HEK293 (cell line): Measurements from ENCODE around the gene B3GALT5.

ENCODE experiments used
- CTCF ChIA-PET: fragments of 350-600 bp; formaldehyde crosslinking; extraction: SDS; loops from one replicate; lab custom pipeline; 2021; ENCODE audit warnings: antibody characterized with exemption; lab: Yijun Ruan, JAX
- POLR2A ChIA-PET: fragments of 300-600 bp; formaldehyde crosslinking; extraction: SDS; loops from one replicate; lab custom pipeline; 2020; ENCODE audit warnings: antibody characterized with exemption, inconsistent platforms; lab: Yijun Ruan, JAX
- H3K27ac ChIP-seq: fragments of 200-500 bp; sonication (Bioruptor generic); 2 replicates; pipeline ENCODE4 v1.5.1; 2014; ENCODE audit warnings: low read depth, low read length, control low read depth, inconsistent platforms; ENCODE audit errors: extremely low read depth
- H3K36me3 ChIP-seq, 2 experiments: fragments of 200-500 bp in 1 of 2; sonication (Bioruptor generic) in 1 of 2; 1 replicate in 1 of 2; 2 replicates in 1 of 2; pipeline ENCODE4 v1.5.1; 2014 to 2017; ENCODE audit warnings: inconsistent platforms in 2 of 2, low read length in 2 of 2; ENCODE audit not compliant: control insufficient read depth in 2 of 2, insufficient read depth in 1 of 2
- H3K4me1 ChIP-seq: fragments of 200-500 bp; sonication (Bioruptor generic); 2 replicates; pipeline ENCODE4 v1.5.1; 2014; ENCODE audit warnings: mild to moderate bottlenecking, low read length, inconsistent platforms; ENCODE audit not compliant: control insufficient read depth, insufficient read depth
- H3K4me3 ChIP-seq: 2 replicates; pipeline ENCODE4 v1.5.1; 2011; ENCODE audit warnings: low read depth, mild to moderate bottlenecking, control low read depth, low read length, moderate library complexity
- H3K9me3 ChIP-seq: fragments of 200-500 bp; sonication (Bioruptor generic); 2 replicates; pipeline ENCODE4 v1.5.1; 2014; ENCODE audit warnings: low read depth, low read length, inconsistent platforms; ENCODE audit not compliant: control insufficient read depth, insufficient read depth
- GFI1B ChIP-seq: fragments of 450-650 bp; formaldehyde crosslinking; IDR thresholded peaks from 2 replicates; pipeline ENCODE4 v1.5.1; 2016; ENCODE audit warnings: missing biosample characterization, missing genetic modification characterization
- MEIS1 ChIP-seq: sonication (generic); formaldehyde crosslinking; IDR thresholded peaks from 2 replicates; pipeline ENCODE4 v1.8.1; 2022; ENCODE audit warnings: missing genetic modification reagents, mild to moderate bottlenecking, borderline replicate concordance
- YY2 ChIP-seq: fragments of 450-650 bp; formaldehyde crosslinking; IDR thresholded peaks from 2 replicates; pipeline ENCODE4 v1.5.1; 2016; ENCODE audit warnings: missing biosample characterization, missing genetic modification characterization
- ZEB2 ChIP-seq: fragments of 450-650 bp; formaldehyde crosslinking; IDR thresholded peaks from 2 replicates; pipeline ENCODE4 v1.5.1; 2016; ENCODE audit warnings: missing biosample characterization, missing genetic modification characterization
- ZNF10 ChIP-seq: fragments of 450-650 bp; formaldehyde crosslinking; IDR thresholded peaks from 2 replicates; pipeline ENCODE4 v1.5.1; 2017; ENCODE audit warnings: missing biosample characterization, missing genetic modification characterization
- ZNF138 ChIP-seq: fragments of 450-650 bp; formaldehyde crosslinking; IDR thresholded peaks from 2 replicates; pipeline ENCODE4 v1.5.1; 2016; ENCODE audit warnings: missing biosample characterization, missing genetic modification characterization, borderline replicate concordance
- ZNF16 ChIP-seq: fragments of 450-650 bp; formaldehyde crosslinking; IDR thresholded peaks from 2 replicates; pipeline ENCODE4 v1.5.1; 2016; ENCODE audit warnings: low read depth, missing biosample characterization, missing genetic modification characterization
- ZNF202 ChIP-seq: fragments of 450-650 bp; formaldehyde crosslinking; IDR thresholded peaks from 2 replicates; pipeline ENCODE4 v1.5.1; 2016; ENCODE audit warnings: missing biosample characterization, missing genetic modification characterization, borderline replicate concordance
- ZNF211 ChIP-seq: fragments of 450-650 bp; formaldehyde crosslinking; IDR thresholded peaks from 2 replicates; pipeline ENCODE4 v1.5.1; 2016; ENCODE audit warnings: low read depth, missing biosample characterization, missing genetic modification characterization
- ZNF223 ChIP-seq: fragments of 450-650 bp; formaldehyde crosslinking; IDR thresholded peaks from 2 replicates; pipeline ENCODE4 v1.5.1; 2016; ENCODE audit warnings: missing biosample characterization, missing genetic modification characterization
- ZNF239 ChIP-seq: fragments of 450-650 bp; formaldehyde crosslinking; IDR thresholded peaks from 2 replicates; pipeline ENCODE4 v1.5.1; 2016; ENCODE audit warnings: missing biosample characterization, missing genetic modification characterization
- ZNF24 ChIP-seq: fragments of 450-650 bp; formaldehyde crosslinking; IDR thresholded peaks from 2 replicates; pipeline ENCODE4 v1.5.1; 2016; ENCODE audit warnings: missing biosample characterization, missing genetic modification characterization
- ZNF248 ChIP-seq: fragments of 450-650 bp; formaldehyde crosslinking; IDR thresholded peaks from 2 replicates; pipeline ENCODE4 v1.5.1; 2017; ENCODE audit warnings: missing biosample characterization, missing genetic modification characterization
- ZNF341 ChIP-seq: fragments of 450-650 bp; formaldehyde crosslinking; IDR thresholded peaks from 2 replicates; pipeline ENCODE4; 2016; ENCODE audit warnings: low read depth, missing biosample characterization, missing genetic modification characterization
- ZNF37A ChIP-seq: fragments of 450-650 bp; IDR thresholded peaks from 2 replicates; pipeline ENCODE4 v1.5.1; 2018; ENCODE audit warnings: missing biosample characterization, missing genetic modification characterization
- ZNF433 ChIP-seq: fragments of 450-650 bp; formaldehyde crosslinking; IDR thresholded peaks from 2 replicates; pipeline ENCODE4 v1.5.1; 2016; ENCODE audit warnings: missing biosample characterization, missing genetic modification characterization, low read depth
- ZNF560 ChIP-seq: fragments of 450-650 bp; formaldehyde crosslinking; IDR thresholded peaks from 2 replicates; pipeline ENCODE4 v1.5.1; 2017; ENCODE audit warnings: missing biosample characterization, missing genetic modification characterization, borderline replicate concordance
- ZNF561 ChIP-seq: fragments of 450-650 bp; IDR thresholded peaks from 2 replicates; pipeline ENCODE4 v1.5.1; 2018; ENCODE audit warnings: missing biosample characterization, missing genetic modification characterization, borderline replicate concordance
- ZNF654 ChIP-seq: fragments of 450-650 bp; formaldehyde crosslinking; IDR thresholded peaks from 2 replicates; pipeline ENCODE4 v1.5.1; 2016; ENCODE audit warnings: low read depth, missing biosample characterization, missing genetic modification characterization
- ZNF664 ChIP-seq: fragments of 450-650 bp; formaldehyde crosslinking; IDR thresholded peaks from 2 replicates; pipeline ENCODE4 v1.5.1; 2016; ENCODE audit warnings: missing biosample characterization, missing genetic modification characterization
- ZNF677 ChIP-seq: fragments of 450-650 bp; IDR thresholded peaks from 2 replicates; pipeline ENCODE4 v1.5.0; 2018; ENCODE audit warnings: missing biosample characterization, mild to moderate bottlenecking, missing genetic modification characterization, moderate library complexity
- ZNF777 ChIP-seq: fragments of 450-650 bp; formaldehyde crosslinking; IDR thresholded peaks from 2 replicates; pipeline ENCODE4 v1.5.1; 2017; ENCODE audit warnings: missing biosample characterization, missing genetic modification characterization, borderline replicate concordance
- TF ChIP-seq, protein P1 (sequence below): fragments of 450-650 bp; formaldehyde crosslinking; IDR thresholded peaks from 2 replicates; pipeline ENCODE4 v1.5.1; 2017; ENCODE audit warnings: missing biosample characterization, missing genetic modification characterization
- TF ChIP-seq, protein P2 (sequence below): fragments of 450-650 bp; formaldehyde crosslinking; IDR thresholded peaks from 2 replicates; pipeline ENCODE4 v1.5.1; 2016; ENCODE audit warnings: missing biosample characterization, missing genetic modification characterization
- TF ChIP-seq, protein P3 (sequence below): fragments of 450-650 bp; formaldehyde crosslinking; IDR thresholded peaks from 2 replicates; pipeline ENCODE4 v1.5.1; 2016; ENCODE audit warnings: missing biosample characterization, missing genetic modification characterization, borderline replicate concordance
- TF ChIP-seq, protein P4 (sequence below): fragments of 450-650 bp; formaldehyde crosslinking; IDR thresholded peaks from 2 replicates; pipeline ENCODE4 v1.5.1; 2017; ENCODE audit warnings: missing biosample characterization, missing genetic modification characterization

Gene B3GALT5

DNA sequence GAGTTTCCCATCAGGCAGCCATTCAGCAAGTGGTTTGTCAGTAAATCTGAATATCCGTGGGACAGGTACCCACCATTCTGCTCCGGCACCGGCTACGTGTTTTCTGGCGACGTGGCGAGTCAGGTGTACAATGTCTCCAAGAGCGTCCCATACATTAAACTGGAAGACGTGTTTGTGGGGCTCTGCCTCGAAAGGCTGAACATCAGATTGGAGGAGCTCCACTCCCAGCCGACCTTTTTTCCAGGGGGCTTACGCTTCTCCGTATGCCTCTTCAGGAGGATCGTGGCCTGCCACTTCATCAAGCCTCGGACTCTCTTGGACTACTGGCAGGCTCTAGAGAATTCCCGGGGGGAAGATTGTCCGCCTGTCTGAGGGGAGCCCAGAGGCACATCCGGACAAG lies 48.4 kb downstream of the B3GALT5 start (continued):
- TF ChIP-seq, protein P1, sequence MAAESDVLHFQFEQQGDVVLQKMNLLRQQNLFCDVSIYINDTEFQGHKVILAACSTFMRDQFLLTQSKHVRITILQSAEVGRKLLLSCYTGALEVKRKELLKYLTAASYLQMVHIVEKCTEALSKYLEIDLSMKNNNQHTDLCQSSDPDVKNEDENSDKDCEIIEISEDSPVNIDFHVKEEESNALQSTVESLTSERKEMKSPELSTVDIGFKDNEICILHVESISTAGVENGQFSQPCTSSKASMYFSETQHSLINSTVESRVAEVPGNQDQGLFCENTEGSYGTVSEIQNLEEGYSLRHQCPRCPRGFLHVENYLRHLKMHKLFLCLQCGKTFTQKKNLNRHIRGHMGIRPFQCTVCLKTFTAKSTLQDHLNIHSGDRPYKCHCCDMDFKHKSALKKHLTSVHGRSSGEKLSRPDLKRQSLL (tag by site-specific recombination), result no peak
- TF ChIP-seq ZNF560 (tag by site-specific recombination), result no peak

DNA sequence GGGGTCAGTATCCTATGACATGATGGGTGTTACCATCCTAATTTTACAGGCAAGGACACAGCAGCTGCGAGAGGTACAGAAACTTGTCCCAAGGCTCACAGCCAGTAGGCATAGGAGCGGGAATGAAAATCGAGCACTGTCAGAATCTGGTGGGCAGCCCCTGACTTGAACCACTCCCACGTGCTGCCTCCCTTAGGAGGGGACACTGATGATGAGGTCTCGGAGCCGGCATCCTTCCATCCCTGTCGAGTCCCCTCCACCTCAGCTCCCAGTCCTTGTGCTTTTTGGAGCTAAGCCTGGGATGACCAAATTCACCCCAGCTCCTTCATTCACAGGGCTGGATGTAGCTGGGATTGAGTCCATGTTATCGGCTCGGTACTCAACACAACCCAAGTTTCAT lies 49.0 kb downstream of the B3GALT5 start:
- CTCF ChIA-PET, result interaction anchor here (1.0 to 1.7 kb wide), 2 partner anchors 53 to 143 kb away, joined by 4 read pairs; no protein-coding TSS in a partner anchor

DNA sequence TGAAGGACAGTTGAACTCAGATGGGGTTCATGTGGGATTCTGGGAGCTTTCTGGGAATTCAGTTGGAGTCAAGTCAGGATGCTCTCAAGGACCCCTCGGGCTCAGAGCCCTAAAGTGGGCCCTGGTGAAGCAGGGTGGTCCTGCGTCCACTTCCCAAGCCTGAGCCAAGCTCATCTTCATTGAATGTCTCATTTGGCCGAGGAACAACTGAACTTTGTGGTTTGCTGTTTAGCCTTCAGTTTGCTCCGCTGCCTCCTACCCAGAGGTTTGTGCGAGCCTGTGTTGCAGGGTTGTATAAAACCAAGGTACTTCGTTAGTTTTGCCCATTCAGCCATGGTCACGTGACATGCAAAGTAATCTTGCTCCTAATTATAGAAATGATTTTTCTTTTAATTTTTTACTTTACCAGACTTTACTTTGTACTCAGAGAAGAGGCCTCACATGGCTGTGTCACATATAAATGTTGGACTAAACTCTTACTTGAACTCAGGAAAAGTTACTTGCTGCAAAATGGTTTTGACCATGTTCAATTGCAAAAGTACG lies 49.7 kb downstream of the B3GALT5 start:
- CTCF ChIA-PET, result no interaction called here
- Histone ChIP-seq H3K9me3 (no peaks in the 10 kb centered on the region), H3K4me3 (no peak overlapping the region), H3K4me1 (peaks cover 3% of the 10 kb centered on the region; the same call in 1 of the 2 replicates), H3K36me3 (no peaks in the 10 kb centered on the region), H3K27ac (no peak overlapping the region)
- TF ChIP-seq, protein P2, sequence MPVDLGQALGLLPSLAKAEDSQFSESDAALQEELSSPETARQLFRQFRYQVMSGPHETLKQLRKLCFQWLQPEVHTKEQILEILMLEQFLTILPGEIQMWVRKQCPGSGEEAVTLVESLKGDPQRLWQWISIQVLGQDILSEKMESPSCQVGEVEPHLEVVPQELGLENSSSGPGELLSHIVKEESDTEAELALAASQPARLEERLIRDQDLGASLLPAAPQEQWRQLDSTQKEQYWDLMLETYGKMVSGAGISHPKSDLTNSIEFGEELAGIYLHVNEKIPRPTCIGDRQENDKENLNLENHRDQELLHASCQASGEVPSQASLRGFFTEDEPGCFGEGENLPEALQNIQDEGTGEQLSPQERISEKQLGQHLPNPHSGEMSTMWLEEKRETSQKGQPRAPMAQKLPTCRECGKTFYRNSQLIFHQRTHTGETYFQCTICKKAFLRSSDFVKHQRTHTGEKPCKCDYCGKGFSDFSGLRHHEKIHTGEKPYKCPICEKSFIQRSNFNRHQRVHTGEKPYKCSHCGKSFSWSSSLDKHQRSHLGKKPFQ (tag by site-specific recombination), result no peak
- TF ChIP-seq ZNF433 (tag by site-specific recombination), result no peak
- no peak for TF ChIP-seq ZNF223 (tag by site-specific recombination)
- no peak for TF ChIP-seq ZNF664 (tag by site-specific recombination)
- TF ChIP-seq ZNF654, result no peak
- no peak for TF ChIP-seq ZNF777 (tag by site-specific recombination)
- no peak for TF ChIP-seq ZNF211
- no peak for TF ChIP-seq ZNF202
- no peak for TF ChIP-seq ZNF16 (tag by site-specific recombination)
- TF ChIP-seq ZEB2, result no peak
- no peak for TF ChIP-seq ZNF561 (tag by site-specific recombination)
- TF ChIP-seq, protein P3, sequence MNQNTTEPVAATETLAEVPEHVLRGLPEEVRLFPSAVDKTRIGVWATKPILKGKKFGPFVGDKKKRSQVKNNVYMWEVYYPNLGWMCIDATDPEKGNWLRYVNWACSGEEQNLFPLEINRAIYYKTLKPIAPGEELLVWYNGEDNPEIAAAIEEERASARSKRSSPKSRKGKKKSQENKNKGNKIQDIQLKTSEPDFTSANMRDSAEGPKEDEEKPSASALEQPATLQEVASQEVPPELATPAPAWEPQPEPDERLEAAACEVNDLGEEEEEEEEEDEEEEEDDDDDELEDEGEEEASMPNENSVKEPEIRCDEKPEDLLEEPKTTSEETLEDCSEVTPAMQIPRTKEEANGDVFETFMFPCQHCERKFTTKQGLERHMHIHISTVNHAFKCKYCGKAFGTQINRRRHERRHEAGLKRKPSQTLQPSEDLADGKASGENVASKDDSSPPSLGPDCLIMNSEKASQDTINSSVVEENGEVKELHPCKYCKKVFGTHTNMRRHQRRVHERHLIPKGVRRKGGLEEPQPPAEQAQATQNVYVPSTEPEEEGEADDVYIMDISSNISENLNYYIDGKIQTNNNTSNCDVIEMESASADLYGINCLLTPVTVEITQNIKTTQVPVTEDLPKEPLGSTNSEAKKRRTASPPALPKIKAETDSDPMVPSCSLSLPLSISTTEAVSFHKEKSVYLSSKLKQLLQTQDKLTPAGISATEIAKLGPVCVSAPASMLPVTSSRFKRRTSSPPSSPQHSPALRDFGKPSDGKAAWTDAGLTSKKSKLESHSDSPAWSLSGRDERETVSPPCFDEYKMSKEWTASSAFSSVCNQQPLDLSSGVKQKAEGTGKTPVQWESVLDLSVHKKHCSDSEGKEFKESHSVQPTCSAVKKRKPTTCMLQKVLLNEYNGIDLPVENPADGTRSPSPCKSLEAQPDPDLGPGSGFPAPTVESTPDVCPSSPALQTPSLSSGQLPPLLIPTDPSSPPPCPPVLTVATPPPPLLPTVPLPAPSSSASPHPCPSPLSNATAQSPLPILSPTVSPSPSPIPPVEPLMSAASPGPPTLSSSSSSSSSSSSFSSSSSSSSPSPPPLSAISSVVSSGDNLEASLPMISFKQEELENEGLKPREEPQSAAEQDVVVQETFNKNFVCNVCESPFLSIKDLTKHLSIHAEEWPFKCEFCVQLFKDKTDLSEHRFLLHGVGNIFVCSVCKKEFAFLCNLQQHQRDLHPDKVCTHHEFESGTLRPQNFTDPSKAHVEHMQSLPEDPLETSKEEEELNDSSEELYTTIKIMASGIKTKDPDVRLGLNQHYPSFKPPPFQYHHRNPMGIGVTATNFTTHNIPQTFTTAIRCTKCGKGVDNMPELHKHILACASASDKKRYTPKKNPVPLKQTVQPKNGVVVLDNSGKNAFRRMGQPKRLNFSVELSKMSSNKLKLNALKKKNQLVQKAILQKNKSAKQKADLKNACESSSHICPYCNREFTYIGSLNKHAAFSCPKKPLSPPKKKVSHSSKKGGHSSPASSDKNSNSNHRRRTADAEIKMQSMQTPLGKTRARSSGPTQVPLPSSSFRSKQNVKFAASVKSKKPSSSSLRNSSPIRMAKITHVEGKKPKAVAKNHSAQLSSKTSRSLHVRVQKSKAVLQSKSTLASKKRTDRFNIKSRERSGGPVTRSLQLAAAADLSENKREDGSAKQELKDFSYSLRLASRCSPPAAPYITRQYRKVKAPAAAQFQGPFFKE (tag by site-specific recombination), result no peak
- TF ChIP-seq MEIS1, result no peak
- no peak for TF ChIP-seq ZNF138
- TF ChIP-seq ZNF248 (tag by site-specific recombination), result no peak
- TF ChIP-seq ZNF10 (tag by site-specific recombination), result no peak
- no peak for TF ChIP-seq YY2 (tag by site-specific recombination)
- TF ChIP-seq ZNF239, result no peak
- POLR2A ChIA-PET, result no interaction called here

More for the DNA sequence above, 49.0 kb downstream of the B3GALT5 start:
- Histone ChIP-seq H3K36me3 (no peaks in the 10 kb centered on the region), H3K9me3 (no peaks in the 10 kb centered on the region), H3K4me1 (peaks cover 3% of the 10 kb centered on the region; the same call in 1 of the 2 replicates), H3K4me3 (no peak overlapping the region), H3K27ac (no peak overlapping the region)
- POLR2A ChIA-PET, result no interaction called here
- TF ChIP-seq ZNF24 (tag by site-specific recombination) (no peak), ZNF37A (no peak), ZNF341 (tag by site-specific recombination) (no peak), ZNF677 (no peak), GFI1B (tag by site-specific recombination) (no peak)
- TF ChIP-seq, protein P4, sequence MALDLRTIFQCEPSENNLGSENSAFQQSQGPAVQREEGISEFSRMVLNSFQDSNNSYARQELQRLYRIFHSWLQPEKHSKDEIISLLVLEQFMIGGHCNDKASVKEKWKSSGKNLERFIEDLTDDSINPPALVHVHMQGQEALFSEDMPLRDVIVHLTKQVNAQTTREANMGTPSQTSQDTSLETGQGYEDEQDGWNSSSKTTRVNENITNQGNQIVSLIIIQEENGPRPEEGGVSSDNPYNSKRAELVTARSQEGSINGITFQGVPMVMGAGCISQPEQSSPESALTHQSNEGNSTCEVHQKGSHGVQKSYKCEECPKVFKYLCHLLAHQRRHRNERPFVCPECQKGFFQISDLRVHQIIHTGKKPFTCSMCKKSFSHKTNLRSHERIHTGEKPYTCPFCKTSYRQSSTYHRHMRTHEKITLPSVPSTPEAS, result no peak
